ENCODE measurements around the gene MACROD1. TPM values are rescaled to one million over a fixed set of nuclear protein-coding genes. Genes with fewer than 3 reads are reported as not detected.
A peak's percentile ranks its signal among the peaks of the same experiment; 100 is the strongest.

Gene MACROD1
- total and polyA plus RNA-seq, 9 of the 15 experiments (the other 6 are each of a cell fraction or from before 2014, with no cell fraction given): 1.1 to 60.0 (median 26.4) TPM

- TF ChIP-seq, protein P1, sequence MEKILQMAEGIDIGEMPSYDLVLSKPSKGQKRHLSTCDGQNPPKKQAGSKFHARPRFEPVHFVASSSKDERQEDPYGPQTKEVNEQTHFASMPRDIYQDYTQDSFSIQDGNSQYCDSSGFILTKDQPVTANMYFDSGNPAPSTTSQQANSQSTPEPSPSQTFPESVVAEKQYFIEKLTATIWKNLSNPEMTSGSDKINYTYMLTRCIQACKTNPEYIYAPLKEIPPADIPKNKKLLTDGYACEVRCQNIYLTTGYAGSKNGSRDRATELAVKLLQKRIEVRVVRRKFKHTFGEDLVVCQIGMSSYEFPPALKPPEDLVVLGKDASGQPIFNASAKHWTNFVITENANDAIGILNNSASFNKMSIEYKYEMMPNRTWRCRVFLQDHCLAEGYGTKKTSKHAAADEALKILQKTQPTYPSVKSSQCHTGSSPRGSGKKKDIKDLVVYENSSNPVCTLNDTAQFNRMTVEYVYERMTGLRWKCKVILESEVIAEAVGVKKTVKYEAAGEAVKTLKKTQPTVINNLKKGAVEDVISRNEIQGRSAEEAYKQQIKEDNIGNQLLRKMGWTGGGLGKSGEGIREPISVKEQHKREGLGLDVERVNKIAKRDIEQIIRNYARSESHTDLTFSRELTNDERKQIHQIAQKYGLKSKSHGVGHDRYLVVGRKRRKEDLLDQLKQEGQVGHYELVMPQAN (IDR thresholded peaks at IDR 0.05; ENCODE audit: borderline replicate concordance): no peak
- TF ChIP-seq MYC (IDR thresholded peaks at IDR 0.05; ENCODE audit: low read depth, low read length): peak; percentile 47; the same call in 1 of the 2 replicates
- TF ChIP-seq MYC (CRISPR knock-in tag; IDR thresholded peaks at IDR 0.05; ENCODE audit: borderline replicate concordance, low read depth): no peak
- no peak for TF ChIP-seq ZNF583 (CRISPR knock-in tag; IDR thresholded peaks at IDR 0.05)
- TF ChIP-seq ZNF431 (CRISPR knock-in tag; IDR thresholded peaks at IDR 0.05): no peak
- TF ChIP-seq MIER1 (IDR thresholded peaks at IDR 0.05; ENCODE audit: low read depth): no peak
- TF ChIP-seq PTRF (tag; IDR thresholded peaks at IDR 0.05): no peak
- TF ChIP-seq, protein P2, sequence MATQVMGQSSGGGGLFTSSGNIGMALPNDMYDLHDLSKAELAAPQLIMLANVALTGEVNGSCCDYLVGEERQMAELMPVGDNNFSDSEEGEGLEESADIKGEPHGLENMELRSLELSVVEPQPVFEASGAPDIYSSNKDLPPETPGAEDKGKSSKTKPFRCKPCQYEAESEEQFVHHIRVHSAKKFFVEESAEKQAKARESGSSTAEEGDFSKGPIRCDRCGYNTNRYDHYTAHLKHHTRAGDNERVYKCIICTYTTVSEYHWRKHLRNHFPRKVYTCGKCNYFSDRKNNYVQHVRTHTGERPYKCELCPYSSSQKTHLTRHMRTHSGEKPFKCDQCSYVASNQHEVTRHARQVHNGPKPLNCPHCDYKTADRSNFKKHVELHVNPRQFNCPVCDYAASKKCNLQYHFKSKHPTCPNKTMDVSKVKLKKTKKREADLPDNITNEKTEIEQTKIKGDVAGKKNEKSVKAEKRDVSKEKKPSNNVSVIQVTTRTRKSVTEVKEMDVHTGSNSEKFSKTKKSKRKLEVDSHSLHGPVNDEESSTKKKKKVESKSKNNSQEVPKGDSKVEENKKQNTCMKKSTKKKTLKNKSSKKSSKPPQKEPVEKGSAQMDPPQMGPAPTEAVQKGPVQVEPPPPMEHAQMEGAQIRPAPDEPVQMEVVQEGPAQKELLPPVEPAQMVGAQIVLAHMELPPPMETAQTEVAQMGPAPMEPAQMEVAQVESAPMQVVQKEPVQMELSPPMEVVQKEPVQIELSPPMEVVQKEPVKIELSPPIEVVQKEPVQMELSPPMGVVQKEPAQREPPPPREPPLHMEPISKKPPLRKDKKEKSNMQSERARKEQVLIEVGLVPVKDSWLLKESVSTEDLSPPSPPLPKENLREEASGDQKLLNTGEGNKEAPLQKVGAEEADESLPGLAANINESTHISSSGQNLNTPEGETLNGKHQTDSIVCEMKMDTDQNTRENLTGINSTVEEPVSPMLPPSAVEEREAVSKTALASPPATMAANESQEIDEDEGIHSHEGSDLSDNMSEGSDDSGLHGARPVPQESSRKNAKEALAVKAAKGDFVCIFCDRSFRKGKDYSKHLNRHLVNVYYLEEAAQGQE (IDR thresholded peaks at IDR 0.05; ENCODE audit: borderline replicate concordance): no peak
- TF ChIP-seq, protein P2 (CRISPR knock-in tag; IDR thresholded peaks at IDR 0.05; ENCODE audit: low read depth): no peak
- TF ChIP-seq CHD2 (IDR thresholded peaks at IDR 0.05; ENCODE audit: low read depth, low read length): no peak
- TF ChIP-seq TFE3 (CRISPR knock-in tag; IDR thresholded peaks at IDR 0.05): no peak
- no peak for TF ChIP-seq NBN (IDR thresholded peaks at IDR 0.05; ENCODE audit: low read depth)
- TF ChIP-seq RFX1 (IDR thresholded peaks at IDR 0.05): no peak
- no peak for TF ChIP-seq RNF219 (CRISPR knock-in tag; IDR thresholded peaks at IDR 0.05)
Measured at GRCh38 chr11:64164392-64165312, 1.3 kb downstream of the MACROD1 start (continued).
